Endothelial cell of hepatic sinusoid (primary cell): ENCODE data around the gene SEMA4B.
"Not testable (repeated sequence)": the region's sequence is repeated elsewhere in the genome, so short reads cannot be mapped to it uniquely, and the experiment has no call there.

ENCODE experiments used
- in situ Hi-C: cut with HindIII; loops from 2 replicates; pipeline ENCODE4 v1.10.0; 2017; ENCODE audit warnings: low sequenced_read_pairs

The SEMA4B gene

DNA sequence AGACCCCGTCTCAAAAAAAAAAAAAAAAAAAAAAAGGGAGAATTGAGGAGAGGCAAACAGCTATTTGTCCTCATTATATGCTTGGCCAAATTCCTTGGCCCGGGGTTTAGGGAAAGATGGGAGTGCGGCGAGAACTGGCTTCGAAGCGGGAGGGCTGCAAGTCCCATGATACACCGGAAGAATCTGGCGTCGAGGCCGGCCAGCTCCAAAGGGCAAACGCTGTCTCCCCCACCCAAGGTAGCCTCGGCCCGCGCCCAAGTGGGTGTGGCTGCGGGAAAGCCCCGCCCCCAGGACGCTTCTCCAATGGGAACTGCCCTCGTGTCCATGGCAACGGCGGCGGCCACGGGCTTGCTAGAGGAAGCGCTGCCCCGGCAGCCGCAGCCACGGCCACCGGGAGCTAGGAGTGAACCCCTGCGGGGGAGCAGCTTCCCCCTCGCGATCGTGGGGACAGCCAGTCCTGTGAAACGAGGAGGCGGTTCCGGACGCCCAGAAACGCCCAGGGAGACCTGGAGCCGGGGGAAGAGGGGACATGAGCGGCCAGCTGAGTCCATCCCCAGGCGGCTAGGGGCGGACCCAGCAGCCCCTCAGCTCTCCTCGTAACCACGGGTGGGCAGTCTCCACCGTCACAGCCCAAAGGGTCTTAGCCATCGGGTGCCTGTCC, 48.2 kb downstream of the SEMA4B start, which contains the start of gene TTLL13:
Gene TTLL13, plus strand, starts transcription at position 354 of the 661 bp plus-strand sequence. CDS start 1,075 bp downstream, outside the sequence.
- in situ Hi-C loops, result no loop called here

DNA sequence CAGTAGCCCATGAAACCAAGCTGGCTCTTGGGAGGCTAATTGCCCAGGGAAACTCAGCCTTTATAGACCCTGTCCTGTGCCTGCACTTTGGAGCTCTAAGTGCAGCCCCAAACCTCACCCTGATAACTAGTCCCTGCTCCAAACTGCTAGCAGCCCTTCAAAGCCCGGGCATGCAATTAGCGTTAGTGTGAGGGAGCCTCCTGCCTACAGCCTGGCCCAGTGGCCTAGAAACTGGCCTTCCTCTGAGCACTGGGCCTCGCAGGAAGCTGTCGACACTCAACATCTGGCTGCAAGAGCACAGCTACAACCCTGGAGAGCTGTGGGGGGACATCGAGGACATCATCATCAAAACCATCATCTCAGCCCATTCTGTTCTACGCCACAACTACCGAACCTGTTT, 56.6 kb downstream of the SEMA4B start:
- in situ Hi-C loops, result no loop called here

DNA sequence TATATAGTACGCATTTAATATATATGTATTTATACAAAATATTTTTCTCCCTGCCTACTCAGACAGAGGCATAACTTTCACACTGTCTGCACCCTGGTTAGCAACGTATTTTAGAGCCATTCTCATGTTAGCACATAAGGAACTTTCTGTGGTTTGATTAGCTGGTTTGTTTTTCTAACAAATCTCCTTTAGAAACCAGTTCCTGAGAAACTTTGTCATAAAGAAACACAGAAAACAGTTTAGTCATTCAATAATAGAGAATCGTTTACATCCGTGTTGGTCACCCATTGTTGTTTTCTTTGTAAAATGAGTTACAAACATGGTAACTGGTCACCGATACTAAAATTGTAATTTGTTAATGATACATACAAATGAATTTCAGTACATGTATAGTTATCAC, 58.4 kb downstream of the SEMA4B start:
- in situ Hi-C loops, result no loop called here

DNA sequence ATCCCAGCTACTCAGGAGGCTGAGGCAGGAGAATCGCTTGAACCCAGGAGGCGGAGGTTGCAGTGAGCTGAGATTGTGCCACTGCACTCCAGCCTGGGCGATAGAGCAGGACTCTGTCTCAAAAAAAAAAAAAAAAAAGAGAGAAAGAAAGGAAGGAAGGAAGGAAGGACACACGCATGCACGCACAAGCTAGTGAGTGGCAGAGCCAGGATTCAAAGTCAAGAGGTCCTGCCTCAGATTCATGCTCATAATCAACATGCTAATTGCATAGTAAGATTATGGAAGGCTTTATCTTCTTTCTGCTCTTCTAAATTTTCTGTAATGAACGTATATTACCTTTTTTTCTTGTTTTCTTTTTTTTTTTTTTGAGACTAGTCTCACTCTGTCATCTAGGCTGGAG, 59.6 kb downstream of the SEMA4B start:
- in situ Hi-C loops, result not testable (repeated sequence)

DNA sequence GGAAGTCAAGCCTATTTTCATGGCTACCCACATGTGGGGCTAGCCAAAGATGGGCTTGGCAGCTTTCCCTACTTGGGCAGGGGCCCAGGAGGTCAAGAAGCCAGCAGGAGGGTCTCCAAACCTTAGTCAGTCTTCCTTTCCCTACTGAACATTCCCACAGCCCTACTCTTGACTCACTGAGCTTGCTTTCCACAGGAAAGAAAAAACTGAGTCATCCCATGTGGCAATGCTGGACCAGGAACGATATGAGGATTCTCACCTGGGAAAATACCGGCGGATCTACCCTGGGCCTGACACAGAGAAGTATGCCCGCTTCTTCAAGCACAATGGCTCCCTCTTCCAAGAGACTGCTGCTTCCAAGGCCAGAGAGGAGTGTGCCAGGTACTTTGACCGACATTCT, 60.7 kb downstream of the SEMA4B start:
- in situ Hi-C loops, result no loop called here

DNA sequence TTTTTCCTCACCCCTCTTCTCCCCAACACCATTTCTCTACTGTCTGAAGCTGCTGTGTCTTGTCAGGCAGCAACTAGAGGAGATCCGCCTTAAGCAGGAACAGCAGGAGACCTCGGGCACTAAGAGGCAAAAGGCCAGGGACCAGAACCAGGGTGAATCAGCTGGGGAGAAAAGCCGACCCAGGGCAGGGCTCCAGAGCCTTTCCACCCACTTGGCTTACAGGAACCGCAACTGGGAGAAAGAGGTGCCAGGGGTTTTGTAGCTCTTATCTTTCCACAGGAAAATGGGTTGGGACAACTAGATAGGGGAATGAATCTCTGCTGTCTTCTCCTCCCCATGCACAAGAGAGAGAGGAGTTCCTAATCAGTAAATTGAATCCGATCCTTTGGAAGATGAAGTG, 61.3 kb downstream of the SEMA4B start:
- in situ Hi-C loops, result no loop called here

DNA sequence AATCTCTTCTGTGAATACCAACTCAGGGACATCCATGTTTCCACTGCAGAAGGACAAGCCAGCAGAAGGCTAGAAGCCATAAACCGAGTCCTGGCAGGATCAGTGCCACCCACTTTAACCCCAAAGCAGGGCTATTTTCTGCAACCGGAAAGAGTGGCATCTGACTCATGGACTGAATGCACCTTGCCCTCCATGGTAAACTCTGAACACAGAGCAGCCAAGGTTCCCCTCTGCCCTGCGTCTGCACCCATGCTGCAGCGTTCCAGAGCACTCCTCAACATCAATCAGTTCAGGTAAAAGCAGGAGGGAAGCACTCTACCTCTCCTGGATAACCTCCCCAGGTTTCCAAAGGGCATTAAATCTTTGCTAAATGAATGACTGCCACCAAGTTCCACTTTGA, 63.5 kb downstream of the SEMA4B start:
- in situ Hi-C loops, result no loop called here

DNA sequence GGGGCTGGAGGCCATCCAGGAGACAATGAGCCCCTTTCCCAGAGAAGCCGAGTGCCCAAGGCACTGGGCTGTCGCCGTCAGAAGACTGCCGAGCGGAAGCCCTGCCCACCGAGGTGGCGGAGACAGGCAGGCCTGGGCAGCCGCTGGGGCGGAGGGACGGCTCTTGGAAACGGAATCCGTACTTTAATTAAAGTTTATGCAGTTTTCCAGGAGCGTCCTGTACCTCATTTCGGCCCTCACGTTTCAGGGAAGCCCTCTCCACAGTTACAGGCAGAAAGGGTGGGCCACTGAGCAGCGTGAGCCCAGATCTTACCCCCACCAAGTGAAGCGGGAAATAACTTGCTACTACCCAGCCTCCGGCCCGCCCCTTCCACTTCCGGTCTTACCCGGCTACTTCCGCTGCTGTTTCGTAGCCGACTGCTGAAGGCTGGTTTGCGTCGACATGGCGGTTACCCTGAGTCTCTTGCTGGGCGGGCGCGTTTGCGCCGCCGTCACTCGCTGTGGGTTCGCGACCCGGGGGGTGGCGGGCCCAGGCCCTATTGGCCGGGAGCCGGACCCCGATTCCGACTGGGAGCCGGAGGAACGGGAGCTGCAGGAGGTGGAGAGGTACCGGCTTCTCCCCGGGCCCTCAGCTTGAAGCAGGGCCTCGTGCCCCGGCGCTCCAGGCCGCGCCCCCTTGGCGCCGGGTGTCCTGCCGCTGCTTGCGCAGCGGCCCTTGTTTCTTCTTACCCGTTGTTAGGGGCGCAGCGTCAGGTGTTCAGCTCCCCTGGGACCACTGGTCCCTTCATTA, 64.3 kb downstream of the SEMA4B start, which contains the start of gene NGRN:
Gene NGRN, plus strand, starts transcription at position 402 of the 790 bp plus-strand sequence. Its CDS starts 41 bp downstream, at position 443.
- in situ Hi-C loops, result no loop called here

DNA sequence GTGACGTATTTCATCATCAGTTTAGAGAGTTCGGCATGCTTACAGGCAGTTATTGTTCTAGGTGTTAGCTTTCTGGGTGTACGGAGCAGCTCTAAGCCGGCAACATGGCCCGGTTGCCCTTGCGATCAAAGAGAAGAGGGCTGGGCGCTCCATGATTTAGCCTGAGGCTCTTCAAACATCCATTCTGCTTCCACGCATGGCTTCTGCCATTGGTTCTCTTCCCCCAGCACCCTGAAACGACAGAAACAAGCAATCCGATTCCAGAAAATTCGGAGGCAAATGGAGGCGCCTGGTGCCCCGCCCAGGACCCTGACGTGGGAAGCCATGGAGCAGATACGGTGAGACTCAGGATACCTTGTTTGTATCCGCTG, 64.9 kb downstream of the SEMA4B start:
- in situ Hi-C loops, result no loop called here

DNA sequence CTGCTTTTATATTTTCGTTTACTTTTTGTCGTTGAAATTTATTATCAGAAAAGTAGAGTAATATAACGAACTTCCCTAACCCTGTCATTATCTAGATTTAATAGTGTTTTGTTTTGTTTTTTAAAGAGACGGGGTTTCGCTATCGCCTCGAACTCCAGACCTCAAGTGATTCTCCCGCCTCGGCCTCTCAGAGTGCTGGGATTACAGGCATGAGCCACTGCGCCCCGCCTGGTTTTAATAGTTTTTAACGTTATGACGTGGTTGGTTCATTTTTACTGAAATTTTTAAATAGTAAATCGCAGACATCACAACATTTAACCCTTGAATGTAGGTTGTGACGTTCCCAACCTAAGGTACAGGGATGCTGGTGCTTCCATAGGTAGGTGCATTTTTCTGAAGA, 65.4 kb downstream of the SEMA4B start:
- in situ Hi-C loops, result no loop called here

DNA sequence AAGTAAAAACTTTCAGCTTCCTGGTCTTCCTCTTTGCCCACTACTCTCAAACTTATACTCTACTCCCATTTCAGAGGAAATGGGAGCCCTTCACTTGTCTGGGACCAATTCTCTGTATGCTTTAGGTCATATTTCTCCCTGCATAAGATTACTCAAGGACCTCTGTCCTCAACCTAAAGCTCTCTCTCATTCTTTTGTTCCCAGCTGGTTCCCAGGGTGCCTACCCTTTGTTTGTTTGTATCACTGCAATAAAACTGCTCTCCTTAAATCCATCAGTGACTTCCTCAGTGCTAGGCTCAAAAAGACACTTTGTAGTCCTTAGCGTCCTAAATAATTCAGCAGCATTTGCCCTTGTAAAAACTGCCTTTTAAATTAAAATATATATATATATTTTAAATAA, 67.3 kb downstream of the SEMA4B start:
- in situ Hi-C loops, result no loop called here

DNA sequence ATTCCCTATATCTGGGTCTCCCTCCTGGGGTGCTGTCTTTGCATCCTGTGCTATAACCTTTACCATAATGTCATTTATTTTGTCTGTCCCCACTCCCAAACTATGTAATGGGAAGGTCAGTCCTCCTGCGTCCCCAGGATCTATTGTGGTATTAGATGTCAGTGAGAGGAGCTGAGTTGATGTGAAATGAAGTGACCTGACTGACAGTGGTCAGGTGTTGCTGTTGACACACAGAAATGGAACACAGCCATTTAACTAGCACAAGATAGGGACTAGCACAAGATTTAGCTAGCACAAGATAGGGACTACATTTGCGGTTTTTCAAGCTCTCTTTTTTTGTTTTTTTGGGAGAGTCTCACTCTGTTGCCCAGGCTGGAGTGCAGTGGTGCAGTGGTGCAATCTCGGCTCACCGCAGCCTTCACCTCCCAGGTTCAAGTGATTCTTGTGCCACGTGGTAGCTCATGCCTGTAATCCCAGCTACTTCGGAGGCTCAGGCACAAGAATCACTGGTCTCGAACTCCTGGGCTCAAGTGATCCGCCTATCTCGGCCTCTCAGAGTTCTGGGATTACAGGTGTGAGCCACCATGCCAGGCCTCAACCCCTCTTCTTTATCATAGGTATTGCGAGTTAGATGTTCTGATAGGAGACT, 69.5 kb downstream of the SEMA4B start:
- in situ Hi-C loops, result no loop called here

DNA sequence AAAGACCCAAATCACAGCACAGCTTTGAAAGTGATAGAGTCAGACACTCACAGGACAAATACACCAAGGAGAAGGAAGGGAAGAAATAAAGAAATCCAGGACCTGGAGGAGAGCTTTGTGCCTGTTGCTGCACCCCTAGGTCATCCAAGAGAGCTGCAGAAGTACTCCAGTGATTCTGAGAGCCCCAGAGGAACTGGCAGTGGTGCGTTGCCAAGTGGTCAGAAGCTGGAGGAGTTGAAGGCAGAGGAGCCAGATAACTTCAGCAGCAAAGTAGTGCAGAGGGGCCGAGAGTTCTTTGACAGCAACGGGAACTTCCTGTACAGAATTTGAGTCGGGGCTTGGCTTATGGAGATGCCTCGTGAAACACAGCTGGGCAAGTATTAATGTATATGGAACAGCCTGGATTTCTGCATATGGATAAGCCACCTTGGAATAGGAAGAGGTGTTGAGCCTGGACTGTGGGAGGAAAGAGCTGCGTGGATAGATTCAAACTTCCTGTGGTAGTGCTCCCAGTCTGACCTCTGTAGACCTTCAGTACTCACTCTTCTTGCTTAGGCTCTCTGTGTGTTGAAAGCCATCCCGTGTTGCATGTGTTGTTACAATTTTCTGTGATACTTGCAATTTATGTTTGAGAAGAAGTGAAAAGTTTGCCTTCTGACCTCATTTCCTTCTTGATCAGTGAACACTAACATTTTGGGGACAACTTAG, 70.5 kb downstream of the SEMA4B start:
- in situ Hi-C loops, result no loop called here

DNA sequence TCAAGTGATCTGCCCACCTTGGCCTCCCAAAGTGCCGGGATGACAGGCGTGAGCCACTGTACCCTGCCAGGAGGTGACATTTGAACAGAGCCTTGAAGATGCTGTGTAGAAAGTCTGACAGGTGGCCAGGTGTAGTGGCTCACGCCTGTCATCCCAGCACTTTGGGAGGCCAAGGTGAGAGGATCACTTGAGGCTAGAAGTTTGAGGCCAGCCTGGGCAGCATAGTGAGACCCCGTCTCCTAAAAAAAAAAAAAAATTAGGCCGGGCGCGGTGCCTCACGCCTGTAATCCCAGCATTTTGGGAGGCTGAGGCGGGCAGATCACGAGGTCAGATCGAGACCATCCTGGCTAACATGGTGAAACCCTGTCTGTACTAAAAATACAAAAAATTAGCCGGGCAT, 77.3 kb downstream of the SEMA4B start:
- in situ Hi-C loops, result not testable (repeated sequence)
